OCI-M2 (cell line): ENCODE data around the gene HSFX4.
"Not testable (repeated sequence)": the region's sequence is repeated elsewhere in the genome, so short reads cannot be mapped to it uniquely, and the experiment has no call there.

Source experiments
- DNase-seq: peaks from one replicate; lab custom pipeline; 2025; ENCODE audit not compliant: unreplicated experiment; lab: John Stamatoyannopoulos, UW

The HSFX4 gene, protein sequence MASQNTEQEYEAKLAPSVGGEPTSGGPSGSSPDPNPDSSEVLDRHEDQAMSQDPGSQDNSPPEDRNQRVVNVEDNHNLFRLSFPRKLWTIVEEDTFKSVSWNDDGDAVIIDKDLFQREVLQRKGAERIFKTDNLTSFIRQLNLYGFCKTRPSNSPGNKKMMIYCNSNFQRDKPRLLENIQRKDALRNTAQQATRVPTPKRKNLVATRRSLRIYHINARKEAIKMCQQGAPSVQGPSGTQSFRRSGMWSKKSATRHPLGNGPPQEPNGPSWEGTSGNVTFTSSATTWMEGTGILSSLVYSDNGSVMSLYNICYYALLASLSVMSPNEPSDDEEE

GRCh38 chrX:149929400-149929799, at the start of gene HSFX4:
Gene HSFX4 (plus strand): TSS chrX:149929573. CDS start chrX:149929645, 72 bp downstream.
- not testable (repeated sequence) for DNase-seq

- no peak for DNase-seq
Measured at GRCh38 chrX:149881081-149881711, 48.2 kb upstream of the HSFX4 start, which contains the start of gene MAGEA8. Gene MAGEA8 (plus strand): TSS chrX:149881183. CDS start chrX:149884273, 3,090 bp downstream.

- DNase-seq: not testable (repeated sequence)
Measured at GRCh38 chrX:149890828-149891227, 38.5 kb upstream of the HSFX4 start.

GRCh38 chrX:149898554-149898953, 30.8 kb upstream of the HSFX4 start:
- DNase-seq: no peak

DNA sequence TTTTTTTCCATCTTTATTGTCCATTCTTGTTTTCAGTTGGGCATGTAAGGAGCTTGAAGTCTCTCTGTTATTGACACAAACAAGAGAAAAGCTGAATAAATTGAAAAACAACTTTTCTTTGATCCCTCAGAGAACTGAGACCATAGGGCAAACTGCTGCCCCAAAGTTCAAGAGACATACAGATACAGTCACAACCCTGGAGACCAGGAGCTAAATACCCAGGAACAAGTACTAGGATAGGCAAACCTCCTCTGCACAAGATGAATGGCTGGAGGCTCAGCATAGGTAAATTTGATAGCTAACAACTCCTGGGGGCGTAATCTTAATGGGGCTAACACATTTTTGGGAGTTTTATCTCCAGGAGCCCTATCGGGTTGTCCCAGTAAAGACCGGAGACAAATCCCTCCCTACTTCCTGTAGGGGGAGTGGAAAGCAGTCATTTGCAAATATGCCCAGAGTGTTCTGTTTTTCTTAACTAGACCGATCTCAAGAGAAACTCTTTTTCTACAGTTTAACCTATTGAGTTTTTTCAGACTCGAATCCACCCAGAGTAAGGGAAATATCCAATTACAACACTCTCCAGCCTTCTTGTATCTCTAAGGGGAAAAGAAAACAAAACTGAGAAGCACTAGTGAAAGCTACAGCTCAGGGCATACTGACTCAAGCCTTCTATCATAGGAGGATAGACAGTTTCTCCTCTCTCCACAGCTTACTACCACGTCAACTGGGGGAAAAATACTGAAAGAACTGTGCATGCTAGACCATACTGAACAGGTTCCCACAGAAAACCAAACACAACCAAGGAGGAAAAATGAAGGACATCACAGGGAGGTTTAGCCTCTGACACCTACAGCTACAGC, 25.3 kb upstream of the HSFX4 start:
- DNase-seq: peak; percentile 7

DNA sequence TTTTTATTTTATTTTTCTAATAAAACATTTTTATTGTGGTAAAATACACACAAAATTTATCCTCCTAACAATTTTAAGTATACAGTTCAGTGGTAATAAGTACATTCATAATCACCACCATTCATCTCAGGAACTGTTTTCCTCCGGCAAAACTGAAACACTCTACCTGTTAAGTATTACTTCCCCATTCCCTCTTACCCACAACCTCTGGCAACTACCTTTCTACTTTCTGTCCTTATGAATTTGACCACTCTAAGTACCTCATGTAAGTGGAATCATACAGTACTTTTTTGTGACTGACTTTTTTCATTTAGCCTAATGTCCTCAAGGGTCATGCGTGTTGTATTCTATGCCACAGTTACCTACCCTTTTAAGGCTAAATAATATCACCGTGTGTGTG, 21.1 kb upstream of the HSFX4 start:
- DNase-seq: no peak

DNA sequence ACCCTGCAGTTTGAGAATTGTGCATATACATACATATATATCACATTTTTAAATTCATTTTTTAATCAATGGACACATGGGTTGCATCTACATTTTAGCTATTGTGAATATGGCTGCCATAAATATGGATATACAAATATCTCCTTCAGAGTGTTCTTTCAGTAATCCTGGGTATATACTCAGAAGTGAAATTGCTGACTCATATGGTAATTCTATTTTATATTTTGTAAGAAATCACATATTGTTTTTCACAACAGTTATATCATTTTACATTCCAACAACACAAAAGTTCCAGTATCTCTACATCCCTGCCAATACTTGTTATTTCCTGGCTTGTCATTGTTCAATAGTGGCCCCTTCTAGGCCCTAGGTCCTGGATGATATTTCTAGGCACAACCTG, 20.6 kb upstream of the HSFX4 start:
- DNase-seq: no peak

- no peak for DNase-seq
Measured at GRCh38 chrX:149909324-149910177, 19.8 kb upstream of the HSFX4 start.

DNA sequence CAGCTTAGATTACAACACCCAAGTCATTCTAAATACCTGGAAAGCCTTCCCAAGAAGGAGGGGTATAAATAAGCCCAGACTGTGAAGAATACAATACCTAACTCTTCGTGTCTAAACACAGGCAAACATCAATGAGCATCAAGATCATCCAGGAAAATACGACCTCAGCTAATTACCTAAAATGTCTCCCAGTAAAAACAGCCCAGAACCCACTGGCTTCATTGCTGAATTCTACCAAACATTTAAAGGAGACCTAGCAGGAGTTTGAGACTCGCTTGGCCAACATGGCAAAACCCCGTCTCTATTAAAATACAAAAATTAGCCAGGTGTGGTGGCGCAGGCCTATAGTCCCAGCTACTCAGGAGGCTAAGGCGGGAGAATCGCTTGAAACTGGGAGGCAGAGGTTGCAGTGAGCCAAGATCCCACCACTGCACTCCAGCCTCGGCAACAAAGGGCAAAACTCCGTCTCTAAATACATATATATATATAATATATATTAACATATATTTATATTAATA, 19.1 kb upstream of the HSFX4 start:
- no peak for DNase-seq

- DNase-seq: no peak
Measured at GRCh38 chrX:149916745-149917392, 12.5 kb upstream of the HSFX4 start.

- not testable (repeated sequence) for DNase-seq
Measured at GRCh38 chrX:149923836-149924235, 5.5 kb upstream of the HSFX4 start.

DNA sequence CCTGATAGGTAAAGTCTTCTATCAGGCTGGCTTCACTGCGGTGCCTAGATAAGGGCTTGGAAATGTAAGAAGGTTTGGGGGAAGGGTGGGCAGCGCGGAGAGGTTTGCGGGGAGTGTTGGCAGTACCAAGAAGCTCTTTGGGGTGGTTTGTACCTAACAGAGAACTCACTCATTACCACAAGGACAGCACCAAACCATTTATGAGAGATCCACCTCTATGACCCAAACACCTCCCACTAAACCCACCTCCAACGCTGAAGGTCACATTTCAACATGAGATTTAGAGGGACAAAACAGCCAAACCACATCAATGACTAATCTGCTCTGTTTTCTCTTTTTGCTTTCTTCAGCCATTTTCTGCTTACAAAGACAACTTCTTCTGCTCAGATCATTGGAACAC, 4.9 kb upstream of the HSFX4 start:
- not testable (repeated sequence) for DNase-seq

- not testable (repeated sequence) for DNase-seq
Measured at GRCh38 chrX:149927245-149927963, 2.0 kb upstream of the HSFX4 start.

DNA sequence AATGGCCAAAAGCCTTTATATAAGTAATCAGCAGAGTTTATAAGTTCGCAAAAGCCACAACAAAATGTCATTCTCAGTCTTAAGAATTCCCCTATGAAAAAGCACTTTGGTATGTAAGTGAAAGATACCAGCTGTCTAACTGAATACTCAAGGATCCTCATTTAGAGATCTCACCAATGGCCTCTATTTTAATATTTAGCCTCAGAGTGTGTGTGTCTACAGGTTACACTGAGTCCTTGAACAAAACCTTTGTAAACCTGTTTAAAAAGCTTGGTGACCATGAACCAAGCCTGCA, 1.5 kb upstream of the HSFX4 start:
- not testable (repeated sequence) for DNase-seq

GRCh38 chrX:149928635-149929034, 738 bp upstream of the HSFX4 start:
- DNase-seq: not testable (repeated sequence)

- DNase-seq: not testable (repeated sequence)
Measured at GRCh38 chrX:149931355-149931754, 2.0 kb downstream of the HSFX4 start.

DNA sequence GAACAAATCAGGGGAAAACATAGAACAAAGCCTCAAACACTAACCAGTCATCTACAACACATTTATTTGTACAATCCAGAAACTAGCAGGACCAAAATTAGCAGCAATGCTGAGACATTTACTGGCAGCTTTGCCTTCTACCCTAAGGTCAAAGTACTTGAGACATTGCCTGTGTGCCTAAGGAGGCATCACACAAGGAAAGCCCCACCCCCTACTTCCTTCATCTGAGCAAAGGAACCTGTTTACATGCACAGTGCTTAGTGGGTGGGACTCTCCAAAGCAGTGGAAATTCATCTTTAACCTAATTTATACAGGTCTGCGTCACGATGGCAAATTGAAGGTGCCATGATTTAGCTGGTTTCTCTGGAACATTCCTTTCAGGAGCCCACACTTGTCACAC, 2.8 kb downstream of the HSFX4 start:
- DNase-seq: not testable (repeated sequence)

- not testable (repeated sequence) for DNase-seq
Measured at GRCh38 chrX:149932970-149933369, 3.6 kb downstream of the HSFX4 start.

GRCh38 chrX:149933547-149933946, 4.2 kb downstream of the HSFX4 start:
- not testable (repeated sequence) for DNase-seq
